Liver (tissue), 3 donors: Measurements from ENCODE around the gene COL8A1.
"Not testable (repeated sequence)": the region's sequence is repeated elsewhere in the genome, so short reads cannot be mapped to it uniquely, and the experiment has no call there.

ENCODE experiments used
- CTCF ChIP-seq: fragments of 150-350 bp; IDR thresholded peaks from 2 replicates; pipeline ENCODE4 v1.5.1; 2017; ENCODE audit warnings: improper control_type of control experiment, low read depth, low read length; ENCODE audit not compliant: missing input control
- FOXA1 ChIP-seq: IDR thresholded peaks from 2 replicates; pipeline ENCODE4 v1.6.1; 2016; ENCODE audit warnings: antibody characterized with exemption
- GABPA ChIP-seq, 2 donors: IDR thresholded peaks in 1 of 2; conservative IDR thresholded peaks in 1 of 2; 2 replicates each; pipeline ENCODE4 v1.6.1; 2016; ENCODE audit warnings: antibody characterized with exemption in 2 of 2, mild to moderate bottlenecking in 1 of 2, moderate library complexity in 1 of 2
- JUND ChIP-seq, 2 donors: IDR thresholded peaks; 2 replicates each; pipeline ENCODE4 v1.6.1; 2016; ENCODE audit warnings: antibody characterized with exemption in 2 of 2
- MAX ChIP-seq: IDR thresholded peaks from 2 replicates; pipeline ENCODE4 v1.6.1; 2016; ENCODE audit warnings: antibody characterized with exemption
- RAD21 ChIP-seq, 2 donors: IDR thresholded peaks; 2 replicates each; pipeline ENCODE4 v1.6.1; 2016; ENCODE audit warnings: antibody characterized with exemption in 2 of 2, mild to moderate bottlenecking in 2 of 2
- RXRA ChIP-seq, 2 donors: IDR thresholded peaks; 2 replicates each; pipeline ENCODE4 v1.6.1; 2017 to 2018; ENCODE audit warnings: antibody characterized with exemption in 2 of 2, mild to moderate bottlenecking in 1 of 2
- SP1 ChIP-seq: IDR thresholded peaks from 2 replicates; pipeline ENCODE4 v1.6.1; 2018; ENCODE audit warnings: antibody characterized with exemption, mild to moderate bottlenecking
- YY1 ChIP-seq: IDR thresholded peaks from 2 replicates; pipeline ENCODE4 v1.6.1; 2016; ENCODE audit warnings: antibody characterized with exemption, mild to moderate bottlenecking
- TF ChIP-seq, protein P1 (sequence below): IDR thresholded peaks from 2 replicates; pipeline ENCODE4 v1.6.1; 2016; ENCODE audit warnings: antibody characterized with exemption, mild to moderate bottlenecking
- donor health status: healthy.
- donor health status: healthy.

GRCh38 chr3:99841949-99842348 lies 203.6 kb downstream of the COL8A1 start:
- not testable (repeated sequence) for TF ChIP-seq CTCF; GABPA (IDR thresholded peaks at IDR 0.05 in 1 of 2, conservative IDR thresholded peaks at IDR 0.05 in 1 of 2); RAD21 (IDR thresholded peaks at IDR 0.05); RXRA (IDR thresholded peaks at IDR 0.05); FOXA1; JUND (IDR thresholded peaks at IDR 0.05); SP1; MAX; YY1
- TF ChIP-seq, protein P1, sequence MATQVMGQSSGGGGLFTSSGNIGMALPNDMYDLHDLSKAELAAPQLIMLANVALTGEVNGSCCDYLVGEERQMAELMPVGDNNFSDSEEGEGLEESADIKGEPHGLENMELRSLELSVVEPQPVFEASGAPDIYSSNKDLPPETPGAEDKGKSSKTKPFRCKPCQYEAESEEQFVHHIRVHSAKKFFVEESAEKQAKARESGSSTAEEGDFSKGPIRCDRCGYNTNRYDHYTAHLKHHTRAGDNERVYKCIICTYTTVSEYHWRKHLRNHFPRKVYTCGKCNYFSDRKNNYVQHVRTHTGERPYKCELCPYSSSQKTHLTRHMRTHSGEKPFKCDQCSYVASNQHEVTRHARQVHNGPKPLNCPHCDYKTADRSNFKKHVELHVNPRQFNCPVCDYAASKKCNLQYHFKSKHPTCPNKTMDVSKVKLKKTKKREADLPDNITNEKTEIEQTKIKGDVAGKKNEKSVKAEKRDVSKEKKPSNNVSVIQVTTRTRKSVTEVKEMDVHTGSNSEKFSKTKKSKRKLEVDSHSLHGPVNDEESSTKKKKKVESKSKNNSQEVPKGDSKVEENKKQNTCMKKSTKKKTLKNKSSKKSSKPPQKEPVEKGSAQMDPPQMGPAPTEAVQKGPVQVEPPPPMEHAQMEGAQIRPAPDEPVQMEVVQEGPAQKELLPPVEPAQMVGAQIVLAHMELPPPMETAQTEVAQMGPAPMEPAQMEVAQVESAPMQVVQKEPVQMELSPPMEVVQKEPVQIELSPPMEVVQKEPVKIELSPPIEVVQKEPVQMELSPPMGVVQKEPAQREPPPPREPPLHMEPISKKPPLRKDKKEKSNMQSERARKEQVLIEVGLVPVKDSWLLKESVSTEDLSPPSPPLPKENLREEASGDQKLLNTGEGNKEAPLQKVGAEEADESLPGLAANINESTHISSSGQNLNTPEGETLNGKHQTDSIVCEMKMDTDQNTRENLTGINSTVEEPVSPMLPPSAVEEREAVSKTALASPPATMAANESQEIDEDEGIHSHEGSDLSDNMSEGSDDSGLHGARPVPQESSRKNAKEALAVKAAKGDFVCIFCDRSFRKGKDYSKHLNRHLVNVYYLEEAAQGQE: not testable (repeated sequence)
